Cerebellar cortex (tissue), 1 donor: Measurements from ENCODE around the gene MAGEB18.

Source experiments
- DNase-seq: peaks from one replicate; pipeline ENCODE4 v3.0.0-alpha.2; 2015; ENCODE audit warnings: low spot score

Gene MAGEB18

DNA sequence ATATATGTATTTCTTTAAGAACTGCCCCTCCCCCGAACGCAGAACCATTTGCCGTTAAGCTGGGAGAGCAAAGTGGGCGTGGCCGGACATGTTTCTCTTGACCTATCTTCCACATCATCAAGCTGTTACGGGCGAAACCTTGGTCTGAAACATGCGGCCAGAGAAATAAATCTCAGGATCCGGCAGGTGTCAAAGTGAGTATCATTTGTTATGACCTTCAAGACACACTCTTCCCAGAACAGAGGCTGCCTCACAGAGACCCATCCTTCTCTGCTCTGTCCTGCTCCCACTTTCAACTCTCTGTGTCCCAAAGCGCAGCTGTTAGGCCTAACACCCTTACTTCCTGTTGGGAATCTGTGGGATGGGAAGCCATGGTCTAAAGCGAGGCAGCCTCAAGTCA is at the start of gene MAGEB18:
TSS of gene MAGEB18 (plus strand) at position 70 of the 400 bp plus-strand sequence. CDS start 643 bp downstream, outside the sequence.
- DNase-seq = no peak

DNA sequence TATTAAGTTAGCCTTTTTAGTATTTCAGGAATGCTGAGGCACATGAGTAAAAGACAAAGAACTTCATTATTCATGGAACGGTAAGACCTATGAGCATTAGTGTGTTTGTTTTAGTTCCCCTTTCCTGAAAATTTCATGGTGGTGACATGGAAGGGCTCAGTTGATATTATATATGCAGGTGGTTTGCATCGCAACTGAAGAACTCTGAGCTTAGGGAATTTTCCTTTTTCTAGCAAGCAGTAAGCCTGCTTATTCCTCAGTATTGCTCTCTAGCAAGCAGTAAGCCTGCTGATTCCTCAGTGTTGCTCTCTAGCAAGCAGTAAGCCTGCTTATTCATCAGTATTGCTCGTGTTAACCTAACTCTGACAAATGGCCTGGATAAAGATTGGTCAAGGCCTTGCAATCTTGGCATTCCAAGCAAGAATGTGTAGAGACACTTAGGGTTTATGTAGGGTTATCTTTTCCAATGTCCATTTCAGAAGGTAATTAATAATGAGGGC is 37.7 kb upstream of the MAGEB18 start:
- DNase-seq = no peak

DNA sequence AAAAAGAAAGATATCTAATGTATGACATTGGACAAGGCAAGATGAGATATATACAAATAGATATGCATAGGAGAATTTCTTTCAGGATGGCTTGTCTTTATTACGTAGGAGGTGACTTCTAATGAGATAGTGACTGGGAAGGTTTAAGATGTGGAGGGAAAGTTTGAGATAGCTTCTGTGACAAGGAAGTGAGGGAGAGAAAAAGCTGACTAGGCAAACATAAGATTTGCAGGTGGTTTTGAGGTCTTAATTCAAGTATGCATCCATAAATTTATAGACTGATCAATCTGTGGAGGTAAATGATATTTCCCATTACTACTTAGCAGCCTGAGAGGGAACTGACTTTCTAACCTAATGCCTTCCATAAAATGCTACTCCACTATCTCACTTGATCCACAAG is 29.0 kb upstream of the MAGEB18 start:
- no peak for DNase-seq

DNA sequence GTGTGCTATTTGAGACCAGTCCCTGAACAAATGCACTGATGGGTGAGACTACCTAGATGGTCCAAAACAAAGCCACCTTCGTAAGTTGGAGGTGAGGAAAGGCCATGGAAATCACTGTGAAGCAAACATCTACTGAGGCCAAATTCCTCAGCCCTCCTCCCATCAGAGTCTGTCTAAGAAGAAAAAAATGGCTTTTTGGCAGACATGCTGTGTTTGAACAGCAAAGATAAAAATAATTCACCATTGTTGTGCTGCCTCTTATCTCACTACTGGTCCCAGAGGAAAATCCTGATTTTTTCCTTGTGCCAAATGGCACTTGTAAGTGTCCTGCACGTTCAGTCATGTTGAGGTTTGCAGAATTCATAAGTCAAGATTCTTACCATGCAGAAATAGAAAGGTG is 7.9 kb downstream of the MAGEB18 start:
- no peak for DNase-seq

DNA sequence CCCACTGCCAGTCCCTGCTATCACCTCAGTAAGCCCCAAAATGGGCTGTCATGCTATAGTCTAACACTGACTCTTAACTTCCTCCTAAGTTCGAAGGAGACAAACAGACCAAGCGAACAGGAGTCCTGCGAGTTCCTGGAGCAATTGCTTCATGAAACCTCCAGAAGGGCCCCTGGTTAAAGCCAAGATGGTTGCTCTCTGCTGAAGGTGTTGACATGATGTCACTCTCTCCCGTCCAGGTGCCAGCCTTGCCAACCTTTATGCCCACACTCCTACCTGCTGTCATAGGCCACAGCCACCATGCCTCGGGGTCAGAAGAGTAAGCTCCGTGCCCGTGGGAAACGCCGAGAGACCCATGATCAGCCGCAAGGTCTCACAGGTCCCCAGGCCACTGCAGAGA is 22.2 kb downstream of the MAGEB18 start, which contains the start of gene MAGEB6B:
TSS of gene MAGEB6B (plus strand) at position 301 of the 400 bp plus-strand sequence. CDS start at position 301, 0 bp downstream.
- no peak for DNase-seq
